C1 segment of cervical spinal cord (tissue), 14 donors: ENCODE measurements around the gene RNF148.
A peak's percentile ranks its signal among the peaks of the same experiment; 100 is the strongest.

ENCODE experiments used
- DNase-seq, 14 donors: peaks; one replicate each; lab custom pipeline; 2025; lab: John Stamatoyannopoulos, UW

The RNF148 gene, protein sequence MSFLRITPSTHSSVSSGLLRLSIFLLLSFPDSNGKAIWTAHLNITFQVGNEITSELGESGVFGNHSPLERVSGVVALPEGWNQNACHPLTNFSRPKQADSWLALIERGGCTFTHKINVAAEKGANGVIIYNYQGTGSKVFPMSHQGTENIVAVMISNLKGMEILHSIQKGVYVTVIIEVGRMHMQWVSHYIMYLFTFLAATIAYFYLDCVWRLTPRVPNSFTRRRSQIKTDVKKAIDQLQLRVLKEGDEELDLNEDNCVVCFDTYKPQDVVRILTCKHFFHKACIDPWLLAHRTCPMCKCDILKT

DNA sequence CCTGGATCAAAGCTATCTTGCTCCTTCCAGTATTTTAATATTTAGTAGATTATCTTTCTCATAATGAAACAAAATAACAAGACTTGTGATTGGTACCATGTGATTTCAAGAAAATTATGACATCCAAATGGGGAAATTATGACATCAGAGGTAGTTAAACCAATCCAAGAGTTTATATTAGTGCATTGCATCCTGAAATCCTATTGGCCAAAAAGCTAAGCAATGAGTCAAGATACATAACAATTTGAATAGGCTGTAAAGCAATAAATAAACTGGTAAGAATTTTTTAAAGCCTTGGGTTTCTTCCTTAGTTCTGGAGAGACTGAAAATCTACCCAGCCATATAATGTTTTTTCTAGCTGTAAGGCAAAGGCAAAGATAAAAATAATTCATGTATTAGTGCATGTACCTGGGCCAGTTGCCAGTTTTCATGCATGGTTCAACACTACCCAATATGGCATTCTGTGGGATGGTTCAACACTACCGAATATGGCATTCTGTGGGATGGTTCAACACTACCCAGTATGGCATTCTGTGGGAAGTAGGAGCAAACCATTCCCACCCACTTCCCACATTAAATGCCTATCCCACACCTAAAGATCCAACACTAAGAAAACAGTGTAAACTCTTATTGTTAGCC is at the start of gene RNF148:
Gene RNF148 (minus strand): TSS at position 51 of the 639 bp plus-strand sequence. CDS start 172 bp downstream, outside the sequence.
- no peak for DNase-seq

DNA sequence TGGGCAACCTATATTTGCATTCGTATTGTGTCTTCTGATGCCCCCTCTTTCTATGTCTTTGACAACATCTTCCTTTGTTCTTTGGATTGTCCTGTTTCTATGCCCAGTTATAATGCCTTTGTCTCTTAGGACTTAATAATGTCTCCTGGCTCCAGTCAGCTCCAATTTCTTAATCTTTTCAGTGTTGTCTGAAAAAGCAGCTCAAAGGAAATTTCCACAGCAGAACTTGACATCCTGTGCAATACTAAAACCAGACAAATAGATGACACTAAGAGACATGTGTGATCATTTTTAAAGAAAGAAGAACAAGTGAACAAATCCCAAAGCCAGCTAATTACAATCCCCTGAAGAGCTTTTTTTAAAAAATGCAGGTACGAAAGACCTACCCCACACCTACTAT is 47.7 kb upstream of the RNF148 start:
- DNase-seq, result peak in 1 of 14 donors; percentile 49

DNA sequence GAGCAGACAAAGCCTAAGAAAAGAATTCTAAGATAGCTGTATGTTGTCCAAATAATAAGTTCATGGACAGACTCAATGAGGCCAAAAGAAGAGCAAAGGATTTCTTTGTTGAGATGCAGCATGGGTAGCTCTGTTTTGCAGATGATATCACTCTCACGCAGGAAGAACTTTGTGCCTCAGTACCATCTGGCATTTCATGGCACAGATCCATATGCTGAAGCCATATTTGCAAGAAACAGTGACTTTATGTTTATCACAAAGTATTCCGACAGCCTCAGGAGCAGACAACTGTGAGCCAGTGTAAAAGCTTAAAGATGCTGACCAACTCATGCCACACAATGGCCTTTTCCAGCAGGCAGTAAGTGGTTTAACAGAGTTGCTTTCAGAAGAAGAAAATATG is 45.5 kb upstream of the RNF148 start:
- peak in 1 of 14 donors; percentile 78 for DNase-seq

DNA sequence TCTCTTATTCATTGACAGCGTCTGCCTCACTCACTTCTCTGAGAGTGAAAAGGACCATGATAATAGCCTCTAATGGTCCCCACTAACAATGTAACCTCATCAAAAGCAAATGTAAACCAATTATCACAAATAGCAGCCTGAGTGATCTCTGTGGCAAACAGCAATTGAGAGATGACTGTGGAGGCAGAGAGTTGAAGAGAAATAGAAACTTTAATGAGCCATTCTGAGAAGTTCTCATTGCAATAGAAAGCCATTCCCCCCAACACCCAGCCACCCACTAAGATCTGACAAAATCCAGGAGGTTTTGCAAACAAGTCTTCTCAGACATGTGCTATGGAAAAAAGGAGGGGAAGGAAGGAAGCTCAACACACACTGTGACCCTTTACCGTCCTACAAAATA is 44.2 kb upstream of the RNF148 start:
- DNase-seq, result no peak

DNA sequence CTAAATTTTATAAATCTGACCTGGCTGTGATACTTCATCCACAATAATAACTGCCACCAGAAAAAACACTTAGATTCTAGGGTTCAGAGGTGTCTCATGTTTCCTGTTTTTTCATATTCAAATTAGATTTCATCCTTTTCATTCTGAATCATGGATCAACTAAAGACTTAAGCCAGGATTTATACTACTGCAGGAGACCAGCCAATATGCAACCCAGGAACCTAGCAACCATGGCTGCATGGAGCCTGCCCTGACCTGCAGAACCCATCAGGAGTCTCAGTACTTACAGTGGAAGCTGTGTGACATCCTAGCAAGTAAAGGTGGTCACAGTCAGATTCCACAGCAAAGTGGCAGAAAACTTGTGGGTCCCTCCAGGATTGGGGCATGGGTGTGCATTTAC is 40.5 kb upstream of the RNF148 start:
- DNase-seq, result no peak

DNA sequence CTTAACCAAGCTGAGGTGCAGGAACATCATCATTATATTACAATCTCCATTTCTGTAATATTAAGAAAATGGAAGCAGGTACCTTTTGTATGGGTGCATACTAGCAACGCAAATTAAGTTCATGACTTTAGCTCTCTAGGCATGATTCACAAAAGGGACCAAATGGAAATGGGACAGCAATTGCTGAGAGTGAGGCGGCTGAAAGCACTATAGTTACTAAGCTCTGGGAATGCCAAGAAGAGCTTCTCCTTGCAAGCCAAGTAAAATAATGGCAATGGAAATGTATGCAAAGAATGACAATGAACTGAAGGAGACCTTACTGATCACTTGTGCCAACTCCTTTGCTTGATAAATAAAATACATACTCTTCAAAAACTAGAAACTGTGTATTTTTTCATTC is 36.2 kb upstream of the RNF148 start:
- no peak for DNase-seq

DNA sequence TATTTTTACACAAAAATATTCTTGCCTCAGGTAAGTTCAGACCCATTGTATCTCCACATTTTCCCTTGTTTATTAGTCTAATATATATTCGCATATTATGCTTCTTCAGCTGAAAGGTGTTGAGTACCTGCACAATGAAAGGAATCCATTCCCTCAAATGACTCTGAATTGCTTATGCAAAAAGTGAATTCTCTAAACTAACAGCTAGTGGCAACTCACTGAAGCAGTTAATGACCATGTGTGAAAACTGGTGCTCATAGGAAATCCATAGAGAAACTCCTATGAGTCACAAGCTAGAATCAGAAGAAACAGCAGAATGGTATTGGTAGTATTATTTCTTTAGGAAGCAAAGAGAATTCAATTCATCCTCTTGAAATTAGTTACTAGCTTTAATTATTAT is 33.5 kb upstream of the RNF148 start:
- peak in 1 of 14 donors; percentile 83 for DNase-seq

DNA sequence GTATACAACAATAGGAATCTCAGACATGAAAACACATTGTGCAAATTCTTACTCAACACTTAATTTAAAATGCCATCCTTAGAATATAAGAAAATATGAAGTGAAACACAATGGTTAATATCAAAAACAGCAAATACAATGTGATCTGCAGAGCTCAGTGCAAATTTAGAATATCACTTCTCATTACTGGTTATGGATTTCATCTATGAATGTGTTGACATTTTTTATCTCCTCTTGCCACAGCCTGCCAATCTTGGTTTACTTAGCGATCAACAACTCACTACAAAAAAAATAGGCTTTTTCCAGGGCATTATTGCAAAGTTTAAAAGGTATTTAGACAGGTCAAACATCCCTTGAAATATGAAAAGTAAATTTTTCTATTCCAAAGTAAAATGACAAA is 25.0 kb upstream of the RNF148 start:
- no peak for DNase-seq

DNA sequence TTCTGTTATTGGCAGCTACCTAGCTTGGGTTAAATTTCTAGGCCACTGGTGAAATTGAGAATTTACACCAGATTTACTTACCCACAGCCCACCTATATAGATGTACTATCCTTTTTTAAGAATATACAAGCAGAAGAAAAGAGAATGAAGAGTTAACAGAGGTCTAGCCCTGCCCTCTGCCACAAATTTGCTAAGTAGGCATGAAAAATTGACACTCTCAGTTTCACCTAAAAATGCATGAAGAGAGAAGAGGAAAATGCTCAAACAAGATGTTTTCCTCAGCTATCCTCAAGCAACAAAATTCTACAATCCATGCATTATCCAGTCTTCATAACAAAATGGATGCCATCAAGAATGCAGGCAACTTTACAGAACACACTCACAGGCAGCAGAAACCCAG is 24.6 kb upstream of the RNF148 start:
- DNase-seq, result no peak

DNA sequence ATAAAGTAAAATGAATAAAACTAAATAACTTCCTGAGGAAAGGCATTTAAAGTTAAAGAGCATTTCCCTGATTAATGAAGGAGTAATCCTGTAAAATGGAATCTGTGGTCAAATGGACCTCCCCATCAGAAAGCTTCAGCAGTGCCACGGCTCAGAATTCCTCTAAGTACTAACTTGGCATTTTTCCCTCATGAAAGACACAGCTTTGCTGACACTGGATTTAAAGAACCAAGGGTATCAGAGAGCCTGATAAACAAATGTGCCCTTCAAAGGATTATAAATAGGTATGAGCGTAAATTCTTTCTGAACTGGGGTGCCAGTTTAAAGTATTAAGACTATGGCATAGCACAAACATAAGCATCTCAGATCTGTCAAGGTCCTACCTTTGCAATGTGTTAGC is 24.2 kb upstream of the RNF148 start:
- DNase-seq, result peak in 1 of 14 donors; percentile 48

DNA sequence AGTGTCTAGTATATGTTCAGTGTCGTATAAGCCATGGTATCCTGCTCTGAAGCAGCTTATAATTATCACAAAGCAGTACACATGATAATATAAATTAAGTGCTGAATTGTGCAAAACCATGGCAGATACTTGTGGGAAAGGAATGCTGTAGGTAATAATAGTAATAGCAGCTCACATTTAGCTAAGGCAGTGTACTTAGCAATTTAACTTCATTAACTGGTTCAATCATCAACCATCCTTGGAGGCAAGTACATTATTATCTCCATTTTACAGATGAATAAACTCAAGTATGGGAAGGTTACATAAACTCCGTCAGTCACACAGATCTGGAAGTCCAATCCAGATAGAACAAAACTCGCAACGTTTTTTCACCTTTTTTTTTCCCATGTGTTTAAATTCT is 21.6 kb upstream of the RNF148 start:
- no peak for DNase-seq

DNA sequence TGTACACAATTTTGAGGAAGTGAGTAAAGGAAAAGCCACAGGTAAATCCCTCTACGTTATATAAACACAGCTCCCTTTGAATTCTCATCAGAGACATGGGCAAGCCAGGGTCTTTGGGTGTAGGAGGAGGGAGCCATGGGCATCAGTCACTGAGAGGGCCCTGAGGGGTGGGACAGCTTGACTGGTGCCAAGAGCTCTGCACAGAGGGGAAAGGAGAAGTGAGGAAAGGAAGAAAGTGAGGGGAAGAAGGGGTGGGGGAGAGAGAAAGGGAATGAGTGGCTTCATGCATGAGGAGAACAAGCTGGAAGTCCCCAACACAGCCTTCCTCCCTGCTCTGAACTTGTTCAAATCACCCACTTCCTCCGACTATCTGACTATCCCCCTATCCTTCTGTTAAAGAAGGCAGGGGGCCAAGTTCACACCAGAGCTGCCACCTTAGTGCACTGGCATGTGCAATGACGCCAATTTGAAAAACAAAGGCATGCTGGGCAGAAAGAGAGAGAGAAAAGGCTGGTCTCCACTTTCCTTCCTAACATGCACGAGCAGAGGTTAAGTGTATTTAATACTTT is 16.4 kb upstream of the RNF148 start:
- DNase-seq, result peak in 1 of 14 donors; percentile 57

DNA sequence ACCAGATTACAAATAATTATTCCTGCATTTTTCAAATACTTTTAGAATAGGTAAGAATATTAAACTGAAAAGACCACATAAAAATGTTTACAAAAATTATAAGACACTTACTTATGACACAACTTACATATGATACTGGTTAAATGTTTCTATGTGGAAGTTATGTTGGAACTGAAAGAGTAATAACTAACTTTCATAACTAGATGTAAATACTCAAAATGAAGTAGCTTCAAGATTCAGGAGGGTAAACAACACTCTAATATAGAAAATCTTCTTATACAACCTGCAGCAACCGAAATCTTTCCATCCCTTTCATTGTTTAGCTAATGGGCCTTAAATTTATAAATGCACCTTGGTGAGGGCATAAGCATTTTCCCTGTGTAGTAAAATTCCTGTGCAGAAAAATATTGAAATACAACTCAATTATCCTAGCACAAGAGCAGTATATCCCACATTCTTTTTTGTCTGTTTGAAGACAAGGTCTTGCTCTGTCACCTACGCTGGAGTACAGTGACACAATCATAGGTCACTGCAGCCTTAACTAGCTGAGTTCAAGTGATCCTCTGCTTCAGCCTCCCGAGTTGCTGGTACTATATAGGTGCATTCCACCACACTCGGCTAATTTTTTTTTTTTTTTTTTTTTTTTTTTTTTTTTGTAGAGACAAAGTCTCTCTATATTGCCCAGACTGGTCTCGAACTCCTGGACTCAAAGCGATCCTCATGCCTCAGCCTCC is 14.8 kb upstream of the RNF148 start:
- DNase-seq, result no peak

DNA sequence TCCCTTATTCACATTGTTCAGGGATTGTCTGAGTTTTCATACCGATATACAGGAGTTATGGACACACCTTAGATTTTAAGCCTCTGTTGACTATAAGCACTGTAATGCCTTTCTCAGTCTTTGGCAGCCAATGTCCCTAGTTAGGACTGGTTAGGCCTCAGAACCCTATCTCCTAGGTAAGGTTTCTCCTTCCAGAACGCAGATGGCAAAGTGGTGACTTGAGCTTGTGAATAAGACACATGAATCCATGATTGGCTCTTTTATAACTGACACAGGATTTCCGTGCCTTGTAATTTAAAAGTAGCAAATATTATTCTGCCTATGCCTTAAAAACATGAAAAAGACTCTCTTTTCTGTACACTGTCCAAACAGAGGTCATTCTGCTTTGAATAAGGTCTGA is 12.5 kb upstream of the RNF148 start:
- peak in 1 of 14 donors; percentile 60 for DNase-seq

DNA sequence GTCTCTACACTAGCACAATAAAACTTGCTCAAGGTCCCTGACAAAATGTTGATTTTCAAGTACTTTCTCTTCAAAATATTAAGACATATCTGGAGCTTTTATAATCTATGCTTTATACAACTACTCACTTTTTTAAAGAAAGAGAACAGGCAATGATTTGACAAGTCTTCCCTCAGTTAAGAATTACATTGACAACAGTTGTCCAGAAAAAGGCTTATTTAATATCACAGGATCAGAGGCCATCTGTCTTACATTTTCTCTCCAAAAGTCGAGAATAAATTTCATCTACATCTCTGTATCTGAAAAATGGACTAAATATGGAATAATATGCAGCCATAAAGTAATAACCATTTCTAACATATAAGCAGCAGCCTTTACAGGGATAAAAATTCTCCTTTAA is 8.2 kb upstream of the RNF148 start:
- peak in 1 of 14 donors; percentile 64 for DNase-seq

DNA sequence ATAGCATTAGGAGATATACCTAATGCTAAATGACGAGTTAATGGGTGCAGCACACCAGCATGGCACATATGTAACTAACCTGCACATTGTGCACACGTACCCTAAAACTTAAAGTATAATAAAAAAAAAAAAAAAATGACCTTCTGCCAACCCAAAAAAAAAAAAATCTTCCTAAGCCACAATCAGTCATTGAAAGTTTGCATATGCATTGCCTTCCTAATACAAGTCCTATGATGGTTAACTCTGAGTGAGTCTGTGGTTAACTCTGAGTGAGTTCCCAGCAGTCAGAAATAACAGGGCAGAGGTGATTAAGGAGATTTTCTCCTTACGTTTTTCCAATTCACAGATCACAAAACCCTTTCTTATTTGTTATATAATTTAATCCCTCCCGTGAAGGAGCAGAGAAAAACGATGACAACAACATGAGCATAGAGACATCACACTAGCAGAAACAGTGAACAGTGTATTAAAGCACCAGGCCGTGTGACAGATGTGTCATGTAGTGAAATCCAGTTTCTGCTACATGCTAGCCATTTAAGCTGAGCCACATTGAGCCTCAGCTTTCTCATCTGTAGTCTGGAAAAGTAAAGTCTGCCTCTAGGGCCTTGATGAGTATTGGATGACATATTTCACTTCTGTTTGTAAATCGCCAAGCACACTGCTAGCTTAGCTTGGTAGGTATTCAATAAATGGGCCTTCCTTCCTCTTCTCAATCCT is 7.4 kb upstream of the RNF148 start:
- DNase-seq, result no peak

DNA sequence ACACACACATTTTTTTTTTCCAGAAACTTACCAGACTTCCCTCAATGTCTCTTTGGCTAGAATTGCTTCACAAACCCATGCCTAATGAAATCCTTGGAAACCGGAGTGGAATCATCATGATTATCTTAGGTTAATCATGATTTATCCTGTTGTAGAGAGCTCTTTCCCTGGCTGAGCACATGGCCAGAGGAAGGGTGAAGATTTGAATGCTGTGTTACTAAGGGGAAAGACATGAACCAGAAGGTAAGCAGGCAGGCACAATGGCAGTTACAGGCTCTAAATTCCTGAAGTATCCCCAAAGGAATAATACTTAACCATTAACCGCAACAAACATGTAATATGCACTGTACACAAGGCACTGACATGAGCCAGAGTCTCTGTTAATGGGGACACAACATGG is 4.1 kb upstream of the RNF148 start:
- peak in 1 of 14 donors; percentile 39 for DNase-seq

DNA sequence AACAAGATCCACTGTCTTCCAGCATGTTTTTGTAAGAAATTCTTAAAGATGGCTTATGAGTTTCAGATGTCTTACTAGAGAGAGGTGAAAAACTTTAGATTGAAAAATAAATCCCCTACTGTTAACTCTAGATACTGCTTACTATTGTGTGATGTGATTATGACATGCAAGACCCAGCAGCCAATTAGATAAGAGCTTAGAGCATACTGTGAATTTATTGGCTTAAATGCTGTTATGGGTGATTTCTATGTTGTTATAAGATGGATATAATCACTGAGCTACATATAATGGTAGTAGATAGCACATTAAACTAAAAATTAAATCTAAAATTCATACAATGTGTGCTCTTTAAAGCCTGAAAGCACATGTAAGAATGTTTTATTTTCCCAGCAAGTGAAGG is 3.7 kb downstream of the RNF148 start, which contains the start of gene RNF133:
Gene RNF133 (minus strand): TSS at position 101 of the 400 bp plus-strand sequence. CDS start 199 bp downstream, outside the sequence.
- DNase-seq, result no peak

DNA sequence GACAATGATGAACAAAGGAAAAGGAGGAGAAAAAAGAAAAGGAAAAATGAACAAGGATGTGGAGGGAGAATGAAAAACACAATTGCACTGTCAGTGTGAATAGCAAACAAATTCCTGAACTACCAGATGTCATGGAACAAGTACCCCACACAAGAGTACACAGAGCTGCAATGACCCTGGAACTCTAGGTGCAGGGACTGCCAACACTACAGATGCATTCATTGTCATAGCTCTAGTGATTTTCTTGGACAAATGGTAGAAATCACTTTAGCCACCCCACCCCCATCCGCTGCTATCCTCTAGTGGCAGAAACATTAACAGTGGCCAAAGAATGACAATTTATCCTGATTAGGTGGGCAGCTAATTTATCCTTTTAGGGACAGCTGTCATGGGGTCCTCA is 6.9 kb downstream of the RNF148 start:
- DNase-seq, result no peak

DNA sequence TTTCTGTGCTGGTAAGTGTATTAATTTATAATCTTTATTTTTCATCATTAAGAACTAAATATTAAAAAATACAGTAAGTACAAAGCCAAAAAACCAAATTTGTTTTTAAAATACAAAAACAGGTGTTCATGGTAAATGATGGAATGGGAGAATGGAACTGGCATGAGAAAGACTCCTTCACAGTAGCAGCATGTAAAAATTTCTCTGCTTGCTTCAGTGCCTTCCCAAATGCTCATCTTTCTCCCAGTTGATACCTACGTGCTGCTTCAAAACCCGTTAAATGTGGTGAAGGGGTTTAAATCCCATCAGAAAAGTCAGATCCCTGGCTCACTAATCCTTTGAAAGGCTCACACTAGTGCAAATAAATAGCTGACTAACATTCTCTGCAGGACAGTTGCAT is 8.0 kb downstream of the RNF148 start:
- DNase-seq, result peak in 1 of 14 donors; percentile 64

DNA sequence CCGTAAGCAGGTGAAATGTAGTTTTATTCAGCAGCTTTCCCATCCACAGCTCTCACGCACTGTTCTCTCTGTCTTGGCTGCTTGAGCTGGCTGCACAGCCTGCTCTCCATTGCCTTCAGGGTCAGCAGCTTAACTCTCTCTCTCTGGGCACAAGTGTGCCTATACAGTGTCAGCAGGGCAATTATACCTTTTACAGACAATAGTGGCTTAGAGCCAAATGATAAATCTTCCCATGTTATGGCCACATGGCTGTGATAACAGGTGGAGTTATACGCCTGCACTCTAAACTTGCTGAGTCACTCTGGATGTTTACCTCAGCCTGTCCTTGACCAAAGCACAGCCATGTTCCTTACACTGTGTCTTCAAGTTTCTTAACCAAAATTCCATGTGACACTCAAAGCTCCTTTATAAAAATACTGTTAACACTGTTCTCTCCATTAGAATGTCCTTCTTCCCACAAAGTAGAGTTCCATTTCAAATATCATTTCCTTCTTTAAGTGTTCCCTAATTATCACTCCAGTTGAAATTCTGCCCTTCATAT is 9.9 kb downstream of the RNF148 start:
- no peak for DNase-seq
